ENCODE results near the gene GPC3. TPM values are rescaled to one million over a fixed set of nuclear protein-coding genes. Genes with fewer than 3 reads are reported as not detected.

The GPC3 gene
- total RNA-seq, 1 experiment from 2014 or later = 0.24 TPM

- intact Hi-C loops (cut with micrococcal nuclease; ENCODE audit: unreplicated experiment) = no loop called here
- Histone ChIP-seq H3K4me1 (ENCODE audit: insufficient read depth, low read length, poor library complexity, severe bottlenecking) (no peaks in the 10 kb centered on the region), H3K27me3 (replicated peaks; ENCODE audit: insufficient read depth, low read depth, low read length, poor library complexity) (no peaks in the 10 kb centered on the region), H3K27ac (ENCODE audit: low read depth, low read length, poor library complexity, severe bottlenecking) (no peak overlapping the region), H3K4me3 (ENCODE audit: low read depth, low read length, poor library complexity, severe bottlenecking) (no peak overlapping the region), H3K9me3 (ENCODE audit: low read depth, low read length, poor library complexity, severe bottlenecking) (no peaks in the 10 kb centered on the region), H3K36me3 (ENCODE audit: insufficient read depth, low read length, poor library complexity, severe bottlenecking) (no peaks in the 10 kb centered on the region)
- no peak for DNase-seq (ENCODE audit: low spot score)
- ChIA-PET CTCF (interaction anchor here (0.7 kb wide), 1 partner anchor 47 kb away, joined by 3 read pairs; no protein-coding TSS in a partner anchor), POLR2A (ENCODE audit: low non-redundant PET) (no interaction called here)
- BruUV-seq (replicated peaks) = no TSS peak
- TF ChIP-seq CTCF (conservative IDR thresholded peaks at IDR 0.05; ENCODE audit: low read depth, low read length) (no peak), EZH2 (IDR thresholded peaks at IDR 0.05; ENCODE audit: borderline replicate concordance, low read depth, low read length, poor library complexity, severe bottlenecking) (no peak)
These were observed 240.0 kb downstream of the GPC3 start for GRCh38 chrX:133745349-133745748.

DNA sequence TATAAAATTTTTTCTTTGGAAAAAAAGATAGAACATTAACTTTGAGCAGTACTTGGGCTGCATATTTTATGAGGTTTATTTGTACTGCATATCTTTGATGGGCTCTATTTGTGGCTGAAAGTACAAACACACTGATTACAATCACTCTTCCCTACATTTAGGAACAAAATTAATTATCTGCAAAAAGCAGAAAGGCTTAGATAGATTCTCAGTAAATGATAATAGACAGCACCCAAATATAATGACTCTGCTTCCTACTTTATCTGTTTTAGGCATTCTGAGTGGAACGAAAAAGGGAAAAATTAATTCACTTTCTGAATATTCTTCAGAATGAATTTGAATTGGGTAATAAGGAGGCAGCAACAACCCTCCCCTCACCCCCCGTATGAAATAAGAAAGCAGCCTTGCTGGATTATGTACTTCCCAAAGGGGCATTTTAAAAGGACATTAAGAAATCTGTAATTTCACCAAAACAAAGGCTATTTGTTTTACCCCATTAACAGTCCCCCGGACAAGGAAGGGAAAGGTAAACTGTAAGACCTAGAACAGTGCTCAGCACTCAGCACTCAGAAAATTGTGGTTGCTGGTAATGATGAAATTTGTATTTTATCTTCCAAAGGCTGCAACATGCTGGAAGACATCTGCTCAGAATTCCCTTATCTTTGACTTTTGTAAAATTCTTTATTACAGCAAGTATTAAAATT, 242.6 kb downstream of the GPC3 start:
- H3K27me3 ChIP-seq (replicated peaks; ENCODE audit: insufficient read depth, low read depth, low read length, poor library complexity) = no peaks in the 10 kb centered on the region
- no peak overlapping the region for H3K4me3 ChIP-seq (ENCODE audit: low read depth, low read length, poor library complexity, severe bottlenecking)
- no peak overlapping the region for H3K27ac ChIP-seq (ENCODE audit: low read depth, low read length, poor library complexity, severe bottlenecking)
- TF ChIP-seq CTCF (conservative IDR thresholded peaks at IDR 0.05; ENCODE audit: low read depth, low read length) (no peak), EZH2 (IDR thresholded peaks at IDR 0.05; ENCODE audit: borderline replicate concordance, low read depth, low read length, poor library complexity, severe bottlenecking) (no peak)
- no peaks in the 10 kb centered on the region for H3K4me1 ChIP-seq (ENCODE audit: insufficient read depth, low read length, poor library complexity, severe bottlenecking)
- H3K9me3 ChIP-seq (ENCODE audit: low read depth, low read length, poor library complexity, severe bottlenecking) = no peaks in the 10 kb centered on the region
- ChIA-PET POLR2A (ENCODE audit: low non-redundant PET) (no interaction called here), CTCF (no interaction called here)
- no TSS peak for BruUV-seq (replicated peaks)
- intact Hi-C loops (cut with micrococcal nuclease; ENCODE audit: unreplicated experiment) = no loop called here
- H3K36me3 ChIP-seq (ENCODE audit: insufficient read depth, low read length, poor library complexity, severe bottlenecking) = no peaks in the 10 kb centered on the region
- no peak for DNase-seq (ENCODE audit: low spot score)

DNA sequence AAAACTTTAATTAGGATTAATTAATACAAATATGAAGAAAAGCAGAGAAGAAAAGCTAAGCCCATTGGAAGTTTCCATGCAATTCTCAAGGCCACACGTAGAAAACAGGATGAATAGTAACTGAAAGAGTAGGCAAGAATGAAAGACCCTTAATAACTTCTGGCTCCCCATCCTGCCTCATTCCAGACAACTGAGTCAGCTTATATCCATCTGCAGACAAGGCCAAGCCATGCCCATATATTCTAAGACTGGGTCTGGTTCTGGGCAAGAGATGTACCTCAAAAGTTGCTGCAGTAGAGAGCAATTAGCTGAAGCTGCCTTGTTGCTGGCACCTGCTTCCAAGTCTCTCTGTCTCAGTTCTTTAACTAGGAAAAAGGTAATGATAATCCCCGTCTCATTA, 244.1 kb downstream of the GPC3 start:
- no TSS peak for BruUV-seq (replicated peaks)
- H3K36me3 ChIP-seq (ENCODE audit: insufficient read depth, low read length, poor library complexity, severe bottlenecking) = no peaks in the 10 kb centered on the region
- H3K9me3 ChIP-seq (ENCODE audit: low read depth, low read length, poor library complexity, severe bottlenecking) = no peaks in the 10 kb centered on the region
- intact Hi-C loops (cut with micrococcal nuclease; ENCODE audit: unreplicated experiment) = no loop called here
- no peak overlapping the region for H3K27ac ChIP-seq (ENCODE audit: low read depth, low read length, poor library complexity, severe bottlenecking)
- H3K4me3 ChIP-seq (ENCODE audit: low read depth, low read length, poor library complexity, severe bottlenecking) = no peak overlapping the region
- no peak for DNase-seq (ENCODE audit: low spot score)
- ChIA-PET CTCF (no interaction called here), POLR2A (ENCODE audit: low non-redundant PET) (no interaction called here)
- no peak for TF ChIP-seq CTCF (conservative IDR thresholded peaks at IDR 0.05; ENCODE audit: low read depth, low read length)
- no peak for TF ChIP-seq EZH2 (IDR thresholded peaks at IDR 0.05; ENCODE audit: borderline replicate concordance, low read depth, low read length, poor library complexity, severe bottlenecking)
- H3K27me3 ChIP-seq (replicated peaks; ENCODE audit: insufficient read depth, low read depth, low read length, poor library complexity) = no peaks in the 10 kb centered on the region
- no peaks in the 10 kb centered on the region for H3K4me1 ChIP-seq (ENCODE audit: insufficient read depth, low read length, poor library complexity, severe bottlenecking)
